Transverse colon (tissue), 4 donors: ENCODE results near the gene RNF135.

Experiments
- CTCF ChIP-seq, 5 experiments: fragments of 200-600 bp in 3 of 5; fragments of 450-650 bp in 2 of 5; sonication (generic) in 3 of 5; IDR thresholded peaks; 1 replicate in 2 of 5; 2 replicates in 3 of 5; pipeline ENCODE4 v1.5.1; 2016 to 2017; ENCODE audit warnings: antibody characterized with exemption in 5 of 5, inconsistent platforms in 3 of 5, mild to moderate bottlenecking in 2 of 5, moderate library complexity in 1 of 5
- POLR2A ChIP-seq: fragments of 450-650 bp; IDR thresholded peaks from one replicate; pipeline ENCODE4 v1.6.1; 2016; ENCODE audit warnings: antibody characterized with exemption, mild to moderate bottlenecking, moderate library complexity
- POLR2AphosphoS5 ChIP-seq, 3 donors: sonication (generic); formaldehyde crosslinking; IDR thresholded peaks; one replicate each; pipeline ENCODE4 v1.6.1; 2016; ENCODE audit warnings: antibody characterized with exemption in 3 of 3

- TF ChIP-seq CTCF (IDR thresholded peaks at IDR 0.05) (no peak), POLR2AphosphoS5 (IDR thresholded peaks at IDR 0.05) (no peak), POLR2A (no peak)
Measured at GRCh38 chr17:31048780-31049179, 77.9 kb downstream of the RNF135 start.
